Fibroblast of skin of abdomen (primary cell): ENCODE results near the gene PPIF.

Experiments used
- DNase-seq: peaks from one replicate; pipeline ENCODE4 v3.0.0-alpha.2; 2013

PPIF gene

DNA sequence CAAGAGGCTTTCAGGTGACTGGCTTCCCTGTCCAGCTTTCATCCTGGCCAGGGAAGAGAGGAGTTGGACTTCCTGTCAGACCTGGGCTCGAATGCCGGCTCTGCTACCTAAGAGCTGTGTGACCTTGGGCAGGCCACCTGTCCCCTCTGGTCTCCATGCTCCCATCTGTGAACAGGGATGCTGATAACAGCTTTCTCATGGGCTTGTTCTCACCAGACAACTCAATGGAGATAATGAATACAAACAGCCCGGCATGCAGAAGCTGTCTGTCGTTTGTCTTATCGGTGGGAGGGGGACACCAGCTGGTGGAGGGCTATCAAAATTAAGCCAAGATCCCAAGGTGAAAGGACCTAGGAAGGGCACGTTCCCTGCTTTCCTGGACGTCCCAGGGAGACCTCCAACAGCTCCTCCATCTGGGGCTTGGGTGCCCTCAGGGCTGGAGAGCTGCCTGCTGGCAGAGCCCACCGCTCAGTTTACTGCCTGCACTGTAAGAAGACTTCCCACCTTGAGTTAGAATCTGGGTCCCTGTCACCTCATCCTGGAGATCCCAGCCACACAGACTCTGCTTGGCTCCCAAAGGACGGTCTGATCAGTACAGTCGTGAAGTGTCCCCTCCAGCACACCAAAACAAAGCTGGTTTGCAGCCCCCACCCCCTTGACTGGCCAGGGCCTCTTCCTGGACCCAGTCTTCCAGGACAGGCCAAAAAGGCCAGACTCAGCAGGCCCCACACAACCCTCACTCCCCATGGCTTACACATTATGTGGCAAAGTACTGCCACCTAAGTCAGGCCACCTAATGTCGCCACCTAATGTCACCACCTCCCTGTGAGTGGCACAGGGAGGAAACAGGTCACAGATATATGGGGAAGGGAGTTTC, 40.9 kb downstream of the PPIF start:
- no peak for DNase-seq

DNA sequence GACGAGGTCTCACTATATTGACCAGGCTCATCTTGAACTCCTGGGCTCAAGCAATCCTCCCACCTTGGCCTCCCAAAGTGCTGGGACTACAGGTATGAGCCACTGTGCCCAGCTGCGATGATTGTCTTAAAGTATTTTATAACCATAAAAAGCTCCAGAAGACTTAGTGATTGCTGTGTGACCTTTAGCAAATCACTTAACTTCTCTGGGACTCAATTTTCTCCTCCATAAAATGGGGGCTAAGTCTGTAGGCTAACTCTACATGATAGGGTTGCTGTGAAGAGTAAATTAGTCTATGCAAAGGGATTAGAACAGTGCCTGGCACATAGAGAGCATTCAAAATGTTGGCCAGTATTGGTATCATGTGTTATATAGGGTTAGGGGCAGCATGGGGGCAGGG, 42.8 kb downstream of the PPIF start:
- DNase-seq: no peak

DNA sequence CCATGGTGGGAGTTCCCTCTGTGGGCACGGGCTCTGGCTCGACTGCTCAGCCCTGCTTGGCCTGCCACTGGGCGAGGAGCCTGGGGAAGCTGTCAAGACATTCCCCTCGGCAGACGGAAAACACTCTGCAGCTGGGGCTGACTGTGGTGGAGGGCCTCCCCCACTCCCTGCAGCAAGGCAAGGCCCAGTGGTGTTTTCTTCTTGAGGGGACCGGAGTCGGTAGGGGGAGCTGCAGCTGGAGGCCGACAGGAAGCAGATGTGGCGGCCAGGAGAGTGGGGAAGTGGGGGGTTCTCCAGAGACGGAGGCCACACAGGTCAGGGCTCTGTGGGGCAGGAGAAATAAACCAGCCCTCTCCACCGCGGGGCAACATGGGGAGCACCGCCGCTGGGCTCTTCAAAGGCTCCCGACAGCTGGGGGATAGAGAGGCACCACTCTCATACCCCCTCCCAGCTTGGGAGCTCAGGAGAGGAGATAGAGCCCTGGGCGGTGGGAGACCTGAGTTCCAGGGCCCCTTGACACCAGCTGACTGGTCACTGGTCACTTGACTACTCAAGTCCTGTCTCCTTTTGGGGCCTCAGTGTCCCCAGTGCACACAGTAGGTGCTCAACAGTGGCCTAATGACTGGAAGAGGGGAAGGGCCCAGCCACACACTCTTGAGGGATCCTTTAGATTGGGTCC, 43.4 kb downstream of the PPIF start:
- DNase-seq: no peak

DNA sequence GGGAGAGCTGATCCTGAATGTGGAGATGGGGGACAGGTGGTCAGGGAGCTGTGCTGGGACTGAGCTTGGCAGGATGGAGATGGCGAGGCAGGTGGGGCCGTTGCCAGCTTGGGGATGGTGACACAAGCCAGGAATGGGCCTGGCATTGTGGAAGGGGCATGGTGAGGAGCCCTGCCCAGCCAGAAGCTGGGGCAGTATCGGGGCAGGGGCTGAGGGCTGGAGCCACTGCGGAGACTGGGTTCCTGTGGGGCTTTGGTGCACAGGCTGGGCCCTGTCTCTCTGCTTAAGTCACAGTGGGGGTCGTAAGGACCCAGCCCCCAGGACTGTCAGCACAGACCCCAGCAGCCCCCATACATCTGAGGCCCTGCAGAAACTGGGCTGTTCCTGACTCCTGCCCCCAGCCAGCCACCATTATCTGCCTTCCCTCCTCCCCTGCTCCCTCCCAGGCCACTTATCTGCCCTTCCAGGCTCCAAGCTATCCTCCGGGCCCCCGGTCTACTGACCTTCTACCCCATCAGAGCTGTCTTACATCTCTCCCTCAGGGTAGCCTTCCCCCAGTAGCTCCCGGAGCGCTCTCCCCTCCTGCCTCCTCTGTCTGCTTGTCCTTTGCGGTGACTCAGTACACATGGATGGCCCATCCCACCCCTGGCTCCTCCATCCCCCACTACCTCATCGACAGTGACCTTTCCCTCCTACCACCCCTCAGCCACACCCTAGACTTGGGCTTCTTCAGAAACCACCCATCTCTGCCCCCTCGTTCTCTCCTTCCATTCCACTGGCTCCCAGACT, 44.2 kb downstream of the PPIF start:
- no peak for DNase-seq

DNA sequence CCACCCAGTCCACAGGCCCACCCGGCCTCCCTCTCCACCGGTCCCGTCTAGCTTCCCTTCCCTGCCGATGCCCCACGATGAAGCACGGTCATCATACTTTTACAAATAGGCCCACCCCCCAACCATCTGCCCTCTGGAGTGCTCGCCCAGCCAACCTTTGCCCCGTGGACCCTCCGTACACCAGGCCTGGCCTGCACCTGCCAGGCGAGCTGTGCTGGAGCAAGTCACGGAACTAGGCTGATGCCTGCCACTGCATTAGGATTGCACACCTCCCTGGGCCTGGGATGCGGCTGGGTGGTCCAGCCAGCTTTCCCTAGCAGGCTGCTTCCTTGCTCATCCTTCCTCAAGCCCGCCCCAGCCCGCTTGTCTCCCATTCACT, 44.7 kb downstream of the PPIF start:
- DNase-seq: no peak

DNA sequence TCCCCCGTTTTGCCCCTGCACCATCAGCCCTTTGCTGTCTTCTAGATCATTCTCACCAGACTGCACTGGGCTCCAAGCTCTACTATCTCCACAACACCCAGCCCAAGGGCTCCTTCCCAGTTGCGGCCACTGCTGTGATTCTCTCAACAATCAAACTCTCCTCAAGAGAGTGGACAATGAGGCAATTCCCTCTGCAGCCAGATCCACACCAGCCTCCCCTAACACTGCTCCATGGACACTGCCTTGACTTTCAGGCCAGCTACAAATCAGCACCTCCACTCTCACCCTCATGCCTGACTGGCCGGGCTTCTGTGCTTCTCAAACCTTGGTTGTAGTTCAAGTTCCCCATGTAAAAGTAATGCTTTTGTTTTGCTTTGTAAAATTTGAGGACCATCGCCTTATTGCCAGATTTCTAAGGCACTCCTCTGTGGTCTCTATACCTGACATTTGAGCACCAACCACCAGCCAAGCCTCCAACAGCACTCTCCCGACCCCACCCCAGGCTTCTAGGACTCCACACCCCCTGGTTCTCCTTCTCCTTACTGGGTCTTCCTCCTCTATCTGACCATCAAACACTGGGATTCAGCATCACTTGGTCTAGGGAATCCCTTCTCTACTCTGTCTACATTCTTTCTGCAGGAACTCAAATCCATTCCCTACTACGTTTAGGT, 45.4 kb downstream of the PPIF start:
- DNase-seq: no peak

DNA sequence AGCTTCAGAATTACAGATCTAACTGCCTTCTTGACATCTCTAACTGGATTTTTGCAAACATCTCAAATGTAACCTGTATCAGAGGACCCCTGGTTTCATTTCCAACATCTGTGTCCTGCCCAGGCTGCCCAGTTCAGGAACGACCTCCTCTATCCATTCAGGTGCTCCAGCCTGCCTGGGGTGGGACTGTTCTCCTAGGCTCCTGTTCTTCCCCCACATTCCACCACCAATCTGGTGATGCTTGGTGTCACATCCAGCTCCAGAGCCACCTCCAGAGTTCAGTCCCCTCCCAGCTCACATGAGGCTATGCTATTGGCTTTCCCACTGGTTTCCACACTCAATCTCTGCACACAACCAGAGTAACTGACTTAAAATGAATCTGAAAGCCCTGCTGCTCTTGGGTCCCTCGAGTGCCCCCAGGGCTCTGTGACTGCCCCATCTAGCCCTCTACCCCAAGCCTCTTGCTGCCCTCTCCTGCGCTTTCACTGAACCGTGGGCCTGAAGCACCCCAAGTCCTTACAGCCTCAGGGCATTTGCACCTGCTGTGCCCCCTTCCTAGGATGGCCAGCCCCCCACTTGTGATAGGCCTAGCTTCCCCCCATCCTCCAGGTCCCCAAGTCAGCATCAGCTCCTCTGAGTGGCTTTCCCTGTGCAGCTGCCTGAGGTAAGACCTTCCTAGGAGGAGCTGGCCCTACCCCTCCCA, 46.1 kb downstream of the PPIF start:
- no peak for DNase-seq

DNA sequence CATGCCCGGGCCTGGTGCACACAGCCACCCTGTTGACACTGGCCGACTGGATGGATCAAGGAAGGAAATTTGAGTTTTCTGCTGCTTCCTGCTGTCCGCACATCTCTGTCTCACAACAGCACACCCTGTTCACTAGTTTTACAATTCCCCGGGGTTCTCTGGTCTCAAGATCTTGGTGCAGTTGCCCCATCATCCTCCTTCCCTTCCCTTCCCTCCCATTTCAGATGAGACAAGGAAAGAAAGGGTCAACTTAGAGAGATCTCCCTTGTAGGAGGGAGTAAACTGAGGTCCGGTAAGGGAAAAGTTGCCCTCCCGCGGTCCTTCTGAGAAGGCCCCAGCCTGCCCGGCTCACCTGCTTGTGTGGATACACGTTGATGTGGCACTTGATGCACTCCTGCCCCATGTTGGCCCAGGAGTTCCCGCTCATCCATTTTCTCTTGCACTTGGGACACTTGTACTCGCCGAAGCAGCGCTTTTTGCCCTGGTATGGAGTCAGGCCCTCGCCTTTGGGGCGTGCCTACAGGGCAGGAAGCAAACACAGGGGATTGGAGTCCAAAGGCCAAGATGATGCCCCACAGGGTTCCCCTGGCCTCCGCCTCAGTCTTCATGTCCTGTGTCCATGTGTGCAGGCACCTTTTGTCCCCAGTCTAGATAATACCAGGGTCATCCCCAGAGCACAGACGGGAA, 46.8 kb downstream of the PPIF start:
- no peak for DNase-seq

DNA sequence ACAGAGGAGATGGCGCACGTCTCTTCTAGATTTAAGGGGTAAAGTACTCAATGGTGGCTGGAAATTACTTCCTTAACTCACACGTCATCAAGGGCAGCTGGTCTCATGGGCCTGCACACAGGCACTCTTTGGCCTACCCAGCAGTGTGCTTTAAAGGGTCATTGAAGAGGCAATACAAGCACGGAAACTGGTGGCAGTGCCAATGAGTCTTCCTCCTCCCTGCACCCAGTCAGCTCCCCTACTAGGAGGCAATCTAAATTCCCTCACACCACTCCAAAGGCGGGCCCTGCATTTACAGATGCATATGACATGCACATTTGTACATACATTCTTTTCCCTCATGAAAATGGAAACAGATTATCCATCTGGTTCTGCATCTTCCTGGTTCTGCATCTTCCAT, 47.4 kb downstream of the PPIF start:
- DNase-seq: no peak

DNA sequence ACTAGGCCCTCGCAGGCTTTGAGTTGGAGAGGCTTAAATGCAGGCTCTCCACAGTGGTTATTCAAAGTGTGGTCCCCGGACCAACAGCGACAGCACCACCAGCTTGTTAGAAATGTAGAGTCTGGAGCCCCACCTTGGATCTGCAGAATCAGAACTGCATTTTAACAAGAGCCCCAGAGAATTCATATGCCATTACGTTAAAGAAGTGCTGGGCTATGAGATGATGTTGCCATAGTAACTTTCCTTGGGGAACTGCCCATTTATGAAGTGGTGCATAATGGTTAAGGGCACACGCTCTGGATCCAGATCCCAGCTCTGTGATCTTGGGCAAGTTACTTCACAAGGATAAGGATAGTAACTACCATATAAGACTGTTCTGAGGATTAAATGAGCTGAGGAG, 49.3 kb downstream of the PPIF start:
- no peak for DNase-seq

DNA sequence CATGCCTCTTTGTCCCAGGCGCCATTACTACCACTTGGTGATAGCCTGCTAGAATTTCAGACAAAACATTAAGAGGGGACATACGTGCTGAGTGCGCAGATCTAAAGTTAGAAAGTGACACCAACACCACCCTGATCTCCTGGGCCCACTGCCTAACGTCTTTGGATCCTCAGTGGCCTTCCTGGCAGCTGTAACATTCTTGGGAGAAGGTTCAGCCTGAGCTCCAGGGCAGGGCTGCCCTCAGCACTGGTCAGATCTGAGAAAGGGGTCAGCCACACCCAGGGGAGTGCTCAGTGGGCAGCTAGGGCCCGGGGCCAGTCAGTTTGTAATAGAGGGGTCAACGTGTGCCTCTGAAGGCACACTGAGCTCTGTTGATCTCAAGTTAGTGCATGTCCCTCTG, 49.8 kb downstream of the PPIF start:
- no peak for DNase-seq

DNA sequence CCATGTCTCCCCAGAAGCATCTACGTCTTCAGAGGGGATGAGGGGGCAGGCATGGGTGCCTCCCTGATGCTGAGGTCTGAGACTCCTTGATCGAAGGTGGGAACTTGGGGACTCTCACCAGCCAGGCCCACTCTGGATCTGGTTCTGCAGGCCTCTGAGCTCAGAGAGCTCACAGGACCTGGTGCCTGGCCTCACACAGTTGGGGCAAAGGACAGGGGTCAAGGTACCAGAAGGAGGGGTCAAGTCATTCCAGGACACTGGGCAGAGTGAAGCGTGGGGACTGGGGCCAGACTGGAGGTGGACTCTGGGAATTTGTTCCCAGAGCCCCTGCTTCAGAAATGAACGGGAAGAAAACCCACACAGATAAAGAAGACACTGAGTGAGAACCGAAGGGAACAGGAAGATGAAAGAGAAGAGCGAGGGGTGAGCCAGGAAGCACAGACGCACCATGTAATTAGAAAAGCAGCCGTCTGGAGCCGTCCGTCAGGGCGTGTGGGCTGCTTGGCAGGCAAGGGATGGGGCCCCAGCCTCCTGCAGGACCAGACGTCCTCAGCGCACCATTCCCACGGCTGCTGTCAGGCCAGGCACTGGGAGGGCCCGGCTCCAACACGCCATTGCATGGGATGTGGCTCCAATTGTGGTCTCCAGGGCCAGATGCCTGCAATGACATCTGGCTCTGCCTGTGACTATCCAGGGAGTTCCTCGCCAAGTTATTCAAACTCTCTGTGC, 50.5 kb downstream of the PPIF start:
- peak; percentile 63 for DNase-seq

DNA sequence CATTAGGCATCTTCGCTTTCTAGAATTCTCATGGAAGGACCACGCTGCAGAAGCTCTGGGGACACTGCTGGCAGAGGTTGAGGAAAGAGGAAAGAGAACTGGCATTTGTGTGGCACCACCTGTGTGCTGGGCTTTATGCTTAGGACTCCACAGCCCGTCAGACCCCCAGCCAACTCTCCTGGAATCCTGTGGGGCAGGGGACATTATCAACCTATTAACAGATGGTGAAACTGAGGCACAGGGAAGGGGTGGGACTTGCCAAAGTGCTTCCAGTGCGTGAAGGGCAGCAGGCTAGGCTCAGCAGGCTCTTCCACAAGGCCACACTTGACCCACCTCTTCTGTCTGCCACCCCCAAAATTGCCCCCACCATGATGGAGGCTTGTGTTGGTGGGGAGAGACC, 51.4 kb downstream of the PPIF start:
- DNase-seq: no peak

DNA sequence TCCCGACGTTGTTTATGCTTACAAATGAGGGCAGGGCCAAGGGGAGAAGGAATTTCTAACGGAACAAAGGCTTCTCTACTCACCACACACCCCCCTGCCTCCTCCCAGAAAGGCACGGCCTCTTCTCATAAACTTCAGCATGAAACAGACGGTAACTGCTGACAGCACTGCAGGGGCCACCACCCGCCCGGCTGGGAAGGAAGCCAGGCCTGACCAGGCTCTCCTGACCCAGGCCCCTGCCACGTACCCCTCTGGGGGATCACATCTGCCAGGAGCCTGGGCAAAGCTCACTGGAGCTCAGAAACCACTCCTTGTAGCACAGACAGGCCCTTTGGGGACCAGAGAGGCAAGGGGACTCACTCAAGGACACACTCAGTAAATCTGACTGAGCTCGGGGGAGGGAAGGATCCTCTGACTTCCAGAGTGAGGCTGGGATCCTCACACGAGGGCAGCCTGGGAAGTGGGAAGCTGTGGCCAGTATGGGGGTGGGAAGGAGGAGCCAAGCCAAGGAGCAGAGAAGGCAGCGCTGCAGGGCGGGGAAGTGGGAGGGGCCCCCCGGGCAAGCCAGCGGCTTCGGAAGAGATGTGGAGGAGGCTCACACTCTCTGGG, 52.1 kb downstream of the PPIF start:
- peak; percentile 95 for DNase-seq

DNA sequence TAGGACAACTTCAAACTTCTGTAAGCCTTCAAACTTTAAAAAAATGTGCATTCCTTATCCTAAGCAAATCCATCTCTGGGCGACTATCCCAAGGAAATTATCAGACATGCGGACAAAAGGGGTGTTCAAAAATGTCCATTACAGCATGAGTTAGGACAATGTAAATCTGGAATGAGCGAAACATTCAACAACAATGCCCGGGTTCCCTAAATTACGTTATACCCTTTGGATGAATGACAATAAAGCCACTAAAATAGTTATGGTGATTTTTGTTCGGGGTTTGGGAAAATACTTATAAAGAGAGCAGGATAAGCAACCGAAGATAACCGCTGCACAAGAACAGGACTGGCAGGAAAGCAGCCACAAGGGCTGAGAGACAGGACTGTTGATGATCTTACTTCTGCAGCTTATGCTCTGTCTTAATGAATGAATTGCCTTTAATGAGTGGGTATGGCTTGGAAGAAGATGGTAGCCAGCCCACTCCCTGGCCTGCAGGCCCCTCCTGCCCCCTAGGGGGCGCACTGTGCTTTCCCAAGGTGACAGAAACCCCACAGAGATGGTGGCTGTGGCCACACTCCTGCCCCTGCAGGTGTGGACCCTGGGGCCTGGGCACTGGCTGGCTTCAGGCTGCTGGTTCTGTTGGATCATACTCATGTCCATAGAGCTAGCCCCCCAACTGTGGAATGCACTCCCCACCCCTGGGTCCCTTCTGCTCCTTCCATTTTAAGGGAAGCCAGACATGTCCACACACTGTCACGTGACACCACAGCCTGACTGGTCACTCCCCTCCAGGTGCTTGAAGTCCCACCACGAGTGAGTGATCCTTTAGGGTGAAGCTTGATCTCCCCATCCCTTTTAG, 53.1 kb downstream of the PPIF start:
- no peak for DNase-seq

DNA sequence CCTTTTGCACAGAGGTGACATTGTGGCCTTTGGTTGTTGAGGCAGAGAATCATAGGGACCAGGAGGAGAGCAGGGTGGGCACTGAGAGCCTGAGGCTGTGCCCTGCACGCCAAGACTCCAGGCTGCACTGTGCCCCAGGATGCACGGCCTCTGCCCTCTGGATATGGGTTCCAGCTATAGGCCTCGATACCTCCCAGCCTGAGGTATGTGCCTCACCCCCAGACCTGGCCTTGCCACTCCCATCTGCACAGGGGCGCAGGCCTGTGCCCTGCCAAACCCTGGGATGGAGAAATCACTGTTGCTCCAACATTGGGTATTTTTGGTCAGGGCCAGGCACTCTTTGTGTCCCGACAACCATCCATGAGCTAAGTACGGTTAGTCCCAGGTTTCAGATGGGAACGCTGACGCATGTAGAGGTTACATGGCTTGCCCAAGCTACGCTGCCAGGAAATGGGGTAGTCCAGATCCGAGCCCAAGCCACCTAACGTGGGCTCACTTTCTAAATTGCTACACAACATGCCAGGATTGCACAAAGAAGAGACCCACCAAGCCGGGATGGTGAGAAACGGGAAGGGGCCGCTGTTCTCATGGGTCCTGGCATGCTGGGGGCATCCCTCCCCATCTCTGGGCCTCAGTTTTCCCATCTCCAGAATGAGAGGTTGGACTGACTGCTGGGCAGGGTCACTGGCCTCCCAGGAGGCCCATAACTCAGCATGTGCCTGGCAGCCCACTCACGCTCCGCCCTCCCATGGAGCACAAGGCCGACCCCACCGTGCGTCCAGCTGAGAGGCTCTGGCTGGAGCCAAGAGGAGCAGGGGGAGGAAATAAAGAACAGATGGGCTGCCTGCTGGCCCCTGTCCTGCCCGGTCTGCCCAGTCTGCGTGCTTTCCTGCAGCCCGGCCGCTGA, 54.0 kb downstream of the PPIF start:
- peak; percentile 53 for DNase-seq

DNA sequence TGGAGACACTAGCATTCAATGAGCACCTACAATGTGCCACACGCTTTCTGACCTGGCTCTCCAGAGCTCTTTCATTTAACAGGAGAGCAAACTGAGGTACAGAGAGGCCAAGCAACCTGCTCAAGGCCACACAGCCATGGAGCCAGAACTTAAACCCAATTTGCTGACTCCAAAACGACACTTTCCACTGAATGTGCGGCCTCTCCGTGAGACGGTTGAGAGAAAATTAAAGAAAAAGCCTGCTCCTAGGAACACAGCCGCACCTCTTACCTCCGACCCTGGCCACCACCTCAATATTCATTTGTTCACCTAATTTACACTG, 55.3 kb downstream of the PPIF start:
- DNase-seq: no peak

DNA sequence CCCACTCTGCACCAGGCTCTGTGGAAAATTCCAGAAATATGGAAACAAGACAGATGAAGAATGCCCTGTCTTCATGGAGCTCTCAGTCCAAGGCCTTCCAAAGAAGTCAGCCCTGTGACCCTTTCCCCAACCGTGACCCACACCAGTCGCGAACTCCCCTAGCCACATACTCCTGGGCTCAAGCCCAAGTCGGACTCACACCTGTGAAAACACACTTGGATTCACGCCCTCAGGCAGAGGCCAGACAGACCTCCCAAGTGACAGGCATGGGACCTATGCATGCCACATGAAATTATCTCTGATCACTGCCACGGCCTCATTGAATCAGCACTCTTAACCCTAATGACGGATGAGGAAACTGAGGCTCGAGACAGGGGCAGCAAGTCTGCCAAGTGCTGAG, 55.7 kb downstream of the PPIF start:
- no peak for DNase-seq
